22Rv1 (cell line): Measurements from ENCODE around the gene ADAM21.
"Not testable (repeated sequence)": the region's sequence is repeated elsewhere in the genome, so short reads cannot be mapped to it uniquely, and the experiment has no call there.

Experiments
- ZFX ChIP-seq: fragments of 450-650 bp; IDR thresholded peaks from 2 replicates; pipeline ENCODE4 v1.6.1; 2017; ENCODE audit warnings: antibody characterized with exemption, borderline replicate concordance
- TF ChIP-seq, protein P1 (sequence below): fragments of 450-650 bp; IDR thresholded peaks from 2 replicates; pipeline ENCODE4 v1.5.1; 2017; ENCODE audit warnings: mild to moderate bottlenecking

DNA sequence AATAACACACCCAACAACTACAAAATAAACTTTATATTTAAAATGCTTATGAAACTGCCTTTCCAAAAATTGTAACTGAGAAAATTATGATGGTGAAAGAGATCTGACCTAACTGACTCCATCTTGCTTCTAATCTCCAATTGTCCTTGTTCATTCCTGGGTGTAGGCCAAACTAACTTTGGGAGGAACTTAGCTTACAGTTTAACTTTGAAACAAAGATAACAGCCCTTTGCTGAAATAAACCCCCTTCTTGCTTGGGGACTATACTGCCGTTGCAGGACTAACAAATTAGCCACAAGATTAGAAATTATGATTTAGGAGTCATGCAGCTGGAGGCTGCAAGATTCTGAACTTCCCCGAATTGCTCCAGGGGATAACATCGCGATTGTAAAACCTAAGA is 45.8 kb upstream of the ADAM21 start:
- TF ChIP-seq, protein P1, sequence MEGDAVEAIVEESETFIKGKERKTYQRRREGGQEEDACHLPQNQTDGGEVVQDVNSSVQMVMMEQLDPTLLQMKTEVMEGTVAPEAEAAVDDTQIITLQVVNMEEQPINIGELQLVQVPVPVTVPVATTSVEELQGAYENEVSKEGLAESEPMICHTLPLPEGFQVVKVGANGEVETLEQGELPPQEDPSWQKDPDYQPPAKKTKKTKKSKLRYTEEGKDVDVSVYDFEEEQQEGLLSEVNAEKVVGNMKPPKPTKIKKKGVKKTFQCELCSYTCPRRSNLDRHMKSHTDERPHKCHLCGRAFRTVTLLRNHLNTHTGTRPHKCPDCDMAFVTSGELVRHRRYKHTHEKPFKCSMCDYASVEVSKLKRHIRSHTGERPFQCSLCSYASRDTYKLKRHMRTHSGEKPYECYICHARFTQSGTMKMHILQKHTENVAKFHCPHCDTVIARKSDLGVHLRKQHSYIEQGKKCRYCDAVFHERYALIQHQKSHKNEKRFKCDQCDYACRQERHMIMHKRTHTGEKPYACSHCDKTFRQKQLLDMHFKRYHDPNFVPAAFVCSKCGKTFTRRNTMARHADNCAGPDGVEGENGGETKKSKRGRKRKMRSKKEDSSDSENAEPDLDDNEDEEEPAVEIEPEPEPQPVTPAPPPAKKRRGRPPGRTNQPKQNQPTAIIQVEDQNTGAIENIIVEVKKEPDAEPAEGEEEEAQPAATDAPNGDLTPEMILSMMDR: not testable (repeated sequence)
- TF ChIP-seq ZFX: not testable (repeated sequence)
